Measurements from ENCODE around the gene RPH3AL. TPM values are rescaled to one million over a fixed set of nuclear protein-coding genes. Genes with fewer than 3 reads are reported as not detected.
"Not testable (repeated sequence)": the region's sequence is repeated elsewhere in the genome, so short reads cannot be mapped to it uniquely, and the experiment has no call there.

RPH3AL gene
- total RNA-seq, 1 experiment from 2014 or later = 2.6 TPM

DNA sequence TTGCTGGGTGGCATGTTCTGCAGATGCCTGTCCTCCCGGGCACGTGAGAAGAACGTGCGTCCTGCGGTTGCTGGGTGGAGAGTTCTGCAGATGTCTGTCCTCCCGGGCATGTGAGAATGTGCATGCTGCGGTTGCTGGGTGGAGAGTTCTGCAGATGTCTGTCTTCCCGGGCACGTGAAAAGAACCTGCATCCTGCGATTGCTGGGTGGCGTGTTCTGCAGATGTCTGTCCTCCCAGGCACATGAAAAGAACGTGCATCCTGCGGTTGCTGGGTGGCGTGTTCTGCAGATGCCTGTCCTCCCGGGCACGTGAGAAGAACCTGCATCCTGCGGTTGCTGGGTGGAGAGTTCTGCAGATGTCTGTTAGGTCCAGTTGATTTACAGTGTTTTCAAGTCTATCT lies 15.0 kb upstream of the RPH3AL start:
- not testable (repeated sequence) for H3K36me3 ChIP-seq, H3K4me1 ChIP-seq, H3K27me3 ChIP-seq

GRCh38 chr17:366657-367615 lies 14.3 kb upstream of the RPH3AL start:
- H3K27ac ChIP-seq; H3K4me3 ChIP-seq; H3K27me3 ChIP-seq; H3K9me3 ChIP-seq (replicated peaks); DNase-seq; H3K4me1 ChIP-seq; H3K36me3 ChIP-seq: not testable (repeated sequence)

More for the DNA sequence above, 15.0 kb upstream of the RPH3AL start:
- not testable (repeated sequence) for DNase-seq; H3K27ac ChIP-seq; H3K9me3 ChIP-seq (replicated peaks); H3K4me3 ChIP-seq

DNA sequence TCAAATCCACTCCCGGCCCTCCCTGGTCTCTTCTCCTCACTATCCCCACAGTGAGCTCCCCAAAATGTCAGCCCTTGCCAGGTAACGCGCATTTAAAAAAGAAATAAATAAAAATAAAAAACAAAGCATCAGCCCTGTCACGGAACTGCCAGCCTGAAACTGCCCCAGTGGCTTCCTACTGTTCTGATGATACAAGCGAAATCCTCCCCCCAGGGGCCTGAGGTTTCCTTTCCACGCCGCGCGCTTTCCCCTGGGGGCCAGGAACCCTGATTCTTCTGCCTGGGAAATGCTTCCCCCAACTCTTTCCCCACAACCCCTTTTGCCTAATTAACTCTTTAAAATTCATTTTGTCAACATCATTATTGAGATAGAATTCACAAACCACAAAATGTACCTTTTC lies 12.2 kb upstream of the RPH3AL start:
- no peaks in the 10 kb centered on the region for H3K4me1 ChIP-seq
- H3K9me3 ChIP-seq (replicated peaks) = no peaks in the 10 kb centered on the region
- H3K4me3 ChIP-seq = no peak overlapping the region
- H3K36me3 ChIP-seq = no peaks in the 10 kb centered on the region
- no peak overlapping the region for H3K27ac ChIP-seq
- H3K27me3 ChIP-seq = no peaks in the 10 kb centered on the region
- DNase-seq = no peak

DNA sequence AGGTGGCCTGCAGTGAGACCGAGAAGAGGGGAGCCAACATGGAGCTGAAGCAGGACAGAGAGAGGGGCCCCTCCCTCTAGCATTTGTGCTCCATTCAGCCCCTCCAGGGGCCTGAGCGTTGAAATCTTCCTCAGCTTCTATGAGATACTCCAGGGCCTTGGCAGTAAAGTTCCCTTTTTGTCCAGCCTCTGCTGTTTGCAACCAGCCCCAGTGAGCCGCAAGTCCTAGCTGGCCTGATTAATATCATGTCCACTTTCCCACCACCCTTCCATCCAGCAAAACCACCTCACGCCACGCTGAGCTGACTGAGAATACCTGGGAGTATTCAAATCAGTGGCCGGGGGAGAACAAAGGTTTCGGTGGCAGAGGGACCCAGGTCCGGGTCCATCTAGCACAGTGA lies 11.7 kb upstream of the RPH3AL start:
- H3K9me3 ChIP-seq (replicated peaks) = no peaks in the 10 kb centered on the region
- H3K27me3 ChIP-seq = no peaks in the 10 kb centered on the region
- H3K36me3 ChIP-seq = no peaks in the 10 kb centered on the region
- DNase-seq = no peak
- no peak overlapping the region for H3K4me3 ChIP-seq
- no peak overlapping the region for H3K27ac ChIP-seq
- no peaks in the 10 kb centered on the region for H3K4me1 ChIP-seq

DNA sequence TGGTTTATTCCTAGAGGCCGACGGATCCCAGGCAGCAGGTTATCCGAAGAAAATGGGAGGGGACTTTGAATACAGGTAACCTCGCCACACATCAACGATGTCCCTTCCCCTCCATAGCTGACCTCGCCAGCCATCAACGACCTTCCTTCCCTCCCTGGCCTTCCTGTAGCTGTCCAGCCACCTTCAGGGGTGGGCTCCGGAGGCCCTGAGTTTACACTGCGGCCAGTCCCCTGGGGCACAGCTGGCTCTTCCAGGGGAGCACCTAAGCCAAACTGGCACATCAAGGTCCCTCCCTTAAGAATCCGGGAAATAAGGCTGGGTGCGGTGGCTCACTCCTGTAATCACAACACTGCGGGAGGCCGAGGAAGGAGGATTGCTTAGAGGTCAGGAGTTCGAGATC lies 10.1 kb upstream of the RPH3AL start:
- H3K9me3 ChIP-seq (replicated peaks) = no peaks in the 10 kb centered on the region
- no peak overlapping the region for H3K4me3 ChIP-seq
- H3K27ac ChIP-seq = no peak overlapping the region
- no peaks in the 10 kb centered on the region for H3K27me3 ChIP-seq
- DNase-seq = no peak
- no peaks in the 10 kb centered on the region for H3K36me3 ChIP-seq
- H3K4me1 ChIP-seq = no peaks in the 10 kb centered on the region

DNA sequence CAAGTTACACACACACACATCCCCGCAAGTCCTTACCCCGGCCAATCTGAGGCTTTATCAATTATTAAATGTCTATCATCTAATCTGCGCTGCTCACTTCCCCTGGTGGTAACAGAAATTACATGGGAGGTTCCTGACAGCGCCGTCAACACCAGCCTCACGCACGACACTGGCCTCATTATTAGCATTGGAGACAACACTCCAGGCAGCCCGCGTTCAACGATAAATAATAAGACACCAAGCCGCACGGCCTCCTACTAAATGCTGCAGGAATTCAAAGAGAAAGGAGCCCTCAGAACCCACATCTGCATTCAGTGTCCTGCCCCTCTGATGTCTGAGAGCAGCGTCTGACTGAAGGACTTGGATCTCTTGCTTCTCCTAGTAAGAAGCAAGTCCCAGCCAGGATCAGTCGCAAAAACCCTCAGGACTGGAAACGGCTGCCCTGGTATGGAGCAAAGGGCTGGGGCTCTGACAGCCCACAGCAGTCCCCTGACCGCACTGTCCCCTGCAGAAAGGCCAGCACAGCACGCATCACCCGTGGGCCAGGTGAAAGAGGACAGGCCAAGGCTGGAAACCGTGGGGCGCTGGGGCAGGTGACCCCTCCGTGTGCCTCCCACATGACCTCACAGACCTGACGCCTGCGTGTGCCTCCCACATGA lies 7.6 kb upstream of the RPH3AL start:
- Histone ChIP-seq H3K27me3 (no peaks in the 10 kb centered on the region), H3K4me1 (no peaks in the 10 kb centered on the region), H3K4me3 (no peak overlapping the region), H3K36me3 (no peaks in the 10 kb centered on the region), H3K27ac (no peak overlapping the region), H3K9me3 (replicated peaks) (no peaks in the 10 kb centered on the region)
- no peak for DNase-seq

GRCh38 chr17:358491-359151 lies 6.0 kb upstream of the RPH3AL start:
- no peak overlapping the region for H3K4me3 ChIP-seq

DNA sequence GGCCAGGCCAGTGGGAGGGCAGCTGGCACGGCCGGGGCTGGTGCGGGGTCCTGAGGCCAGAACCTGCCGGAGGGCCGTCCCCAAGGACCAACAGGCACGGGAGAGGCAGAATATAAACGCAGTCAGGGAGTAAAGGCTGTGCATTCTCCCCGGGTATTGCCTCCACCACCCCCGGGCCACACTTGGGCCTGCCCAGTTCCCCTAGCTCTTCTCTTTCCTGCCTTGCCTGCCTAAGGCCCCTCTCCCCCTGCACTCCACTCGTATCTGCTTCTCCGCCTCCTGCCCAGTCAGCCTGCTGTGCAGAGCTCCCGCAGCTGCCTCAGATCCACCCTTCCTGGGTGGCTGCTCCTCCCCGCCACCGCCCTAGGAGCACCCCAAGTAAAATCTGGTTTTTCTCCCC lies 5.0 kb upstream of the RPH3AL start:
- Histone ChIP-seq H3K27me3 (no peaks in the 10 kb centered on the region), H3K27ac (no peak overlapping the region), H3K36me3 (no peaks in the 10 kb centered on the region), H3K4me3 (no peak overlapping the region), H3K4me1 (peaks cover 4% of the 10 kb centered on the region; the same call in 1 of the 2 replicates), H3K9me3 (replicated peaks) (no peaks in the 10 kb centered on the region)
- DNase-seq = peak in 1 of 2 experiments; percentile 6

More at GRCh38 chr17:358491-359151, 6.0 kb upstream of the RPH3AL start:
- Histone ChIP-seq H3K4me1 (no peaks in the 10 kb centered on the region), H3K27ac (no peak overlapping the region), H3K36me3 (no peaks in the 10 kb centered on the region), H3K9me3 (replicated peaks) (no peaks in the 10 kb centered on the region), H3K27me3 (no peaks in the 10 kb centered on the region)
- DNase-seq = no peak

GRCh38 chr17:356671-357434 lies 4.2 kb upstream of the RPH3AL start:
- DNase-seq = no peak

DNA sequence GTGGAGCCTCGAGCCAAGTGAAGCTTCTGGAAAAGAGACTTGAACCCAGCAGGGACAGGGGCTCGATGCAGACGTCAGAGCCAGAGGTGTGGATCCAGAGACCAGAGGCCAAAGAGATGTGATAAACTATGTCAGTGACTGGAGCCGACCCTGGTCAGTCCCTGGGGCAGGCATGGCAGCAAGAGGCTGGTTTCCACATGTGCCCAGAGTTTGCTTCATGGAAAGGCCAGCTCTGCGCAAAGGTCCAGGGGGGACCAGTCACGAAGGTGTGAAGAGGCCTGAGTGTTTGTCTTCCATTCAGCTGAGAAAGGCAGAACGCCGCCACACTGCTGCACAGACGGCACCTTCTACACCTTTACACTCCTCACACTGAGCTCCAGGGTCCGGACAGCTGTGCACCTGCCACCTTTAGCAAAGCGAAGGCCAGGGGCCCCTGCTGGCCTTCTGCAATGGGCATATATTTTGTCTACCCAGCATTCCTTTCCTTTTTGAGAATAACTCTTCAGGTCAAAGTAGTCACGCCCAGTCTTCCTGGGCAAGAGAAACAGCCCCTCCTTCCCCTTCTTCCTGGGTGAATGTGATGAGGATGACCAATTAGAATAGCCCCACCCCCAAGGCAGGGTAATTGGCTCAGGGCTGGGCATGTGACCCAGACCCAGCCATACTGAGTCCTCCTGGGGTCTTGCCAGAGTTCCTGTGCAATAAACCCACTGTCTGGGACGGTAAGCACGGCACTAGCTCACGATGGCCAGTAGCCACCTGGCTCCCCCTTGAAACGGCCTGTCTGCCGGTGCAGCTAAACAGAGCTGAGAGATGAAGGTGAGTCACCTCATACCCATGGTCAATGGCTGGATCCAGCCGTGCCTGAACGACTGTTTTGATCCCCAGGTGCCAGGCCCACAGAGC lies 2.3 kb upstream of the RPH3AL start:
- H3K27ac ChIP-seq = no peak overlapping the region
- H3K27me3 ChIP-seq = no peaks in the 10 kb centered on the region
- DNase-seq = no peak
- H3K4me1 ChIP-seq = peaks cover 4% of the 10 kb centered on the region; the same call in 1 of the 2 replicates
- H3K36me3 ChIP-seq = no peaks in the 10 kb centered on the region
- no peak overlapping the region for H3K4me3 ChIP-seq
- H3K9me3 ChIP-seq (replicated peaks) = no peaks in the 10 kb centered on the region

More at GRCh38 chr17:356671-357434, 4.2 kb upstream of the RPH3AL start:
- no peak overlapping the region for H3K4me3 ChIP-seq
- no peaks in the 10 kb centered on the region for H3K36me3 ChIP-seq
- H3K27me3 ChIP-seq = no peaks in the 10 kb centered on the region
- H3K4me1 ChIP-seq = peaks cover 4% of the 10 kb centered on the region; the same call in 1 of the 2 replicates
- no peaks in the 10 kb centered on the region for H3K9me3 ChIP-seq (replicated peaks)
- H3K27ac ChIP-seq = no peak overlapping the region

- Histone ChIP-seq H3K36me3 (no peaks in the 10 kb centered on the region), H3K9me3 (replicated peaks) (no peaks in the 10 kb centered on the region), H3K27ac (no peak overlapping the region), H3K4me3 (no peak overlapping the region), H3K27me3 (no peaks in the 10 kb centered on the region), H3K4me1 (peaks cover 4% of the 10 kb centered on the region; the same call in 1 of the 2 replicates)
- no peak for DNase-seq
Measured at GRCh38 chr17:353838-354234, 1.2 kb upstream of the RPH3AL start.

DNA sequence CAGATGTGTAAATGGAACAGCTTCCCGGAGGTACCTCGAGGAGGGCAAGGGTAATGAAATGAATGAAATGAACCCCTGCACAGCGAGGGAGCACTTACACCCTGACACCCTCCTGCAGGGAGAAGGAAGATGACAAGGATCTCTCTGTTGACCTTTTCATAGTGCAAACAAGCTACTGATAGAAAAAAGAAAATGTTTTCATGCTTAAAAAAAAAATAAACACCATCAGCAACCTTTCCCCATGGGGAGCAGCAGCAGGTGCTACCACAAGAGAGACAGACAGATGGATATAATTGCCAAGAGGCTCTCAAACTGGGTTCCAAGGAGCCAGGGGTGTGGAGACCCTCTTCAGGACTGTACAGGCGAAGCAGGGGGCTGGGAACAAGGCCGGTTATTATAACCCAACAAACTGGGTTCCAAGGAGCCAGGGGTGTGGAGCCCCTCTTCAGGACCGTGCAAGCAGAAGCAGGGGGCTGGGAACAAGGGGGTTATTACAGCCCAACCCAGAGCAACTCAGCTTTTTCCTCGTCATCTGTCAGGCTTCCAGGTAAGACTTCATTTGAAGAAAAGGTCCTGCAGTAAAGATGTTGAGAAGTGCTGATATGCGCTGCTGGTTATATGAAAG lies 718 bp upstream of the RPH3AL start:
- no peak for DNase-seq
- Histone ChIP-seq H3K4me1 (peaks cover 4% of the 10 kb centered on the region; the same call in 1 of the 2 replicates), H3K27ac (peak overlapping the region; percentile 81; the same call in 1 of the 2 replicates), H3K9me3 (replicated peaks) (no peaks in the 10 kb centered on the region), H3K4me3 (peak overlapping the region; percentile 64), H3K27me3 (no peaks in the 10 kb centered on the region), H3K36me3 (no peaks in the 10 kb centered on the region)

- Histone ChIP-seq H3K36me3 (no peaks in the 10 kb centered on the region), H3K27me3 (no peaks in the 10 kb centered on the region), H3K4me1 (peaks cover 4% of the 10 kb centered on the region; the same call in 1 of the 2 replicates), H3K27ac (peak overlapping the region; percentile 81), H3K9me3 (replicated peaks) (no peaks in the 10 kb centered on the region), H3K4me3 (peak overlapping the region; percentile 64)
- no peak for DNase-seq
Measured at GRCh38 chr17:351875-352420, 659 bp downstream of the RPH3AL start.
